Measurements from ENCODE around the gene USH2A. TPM values are rescaled to one million over a fixed set of nuclear protein-coding genes. Genes with fewer than 3 reads are reported as not detected.

The USH2A gene, protein sequence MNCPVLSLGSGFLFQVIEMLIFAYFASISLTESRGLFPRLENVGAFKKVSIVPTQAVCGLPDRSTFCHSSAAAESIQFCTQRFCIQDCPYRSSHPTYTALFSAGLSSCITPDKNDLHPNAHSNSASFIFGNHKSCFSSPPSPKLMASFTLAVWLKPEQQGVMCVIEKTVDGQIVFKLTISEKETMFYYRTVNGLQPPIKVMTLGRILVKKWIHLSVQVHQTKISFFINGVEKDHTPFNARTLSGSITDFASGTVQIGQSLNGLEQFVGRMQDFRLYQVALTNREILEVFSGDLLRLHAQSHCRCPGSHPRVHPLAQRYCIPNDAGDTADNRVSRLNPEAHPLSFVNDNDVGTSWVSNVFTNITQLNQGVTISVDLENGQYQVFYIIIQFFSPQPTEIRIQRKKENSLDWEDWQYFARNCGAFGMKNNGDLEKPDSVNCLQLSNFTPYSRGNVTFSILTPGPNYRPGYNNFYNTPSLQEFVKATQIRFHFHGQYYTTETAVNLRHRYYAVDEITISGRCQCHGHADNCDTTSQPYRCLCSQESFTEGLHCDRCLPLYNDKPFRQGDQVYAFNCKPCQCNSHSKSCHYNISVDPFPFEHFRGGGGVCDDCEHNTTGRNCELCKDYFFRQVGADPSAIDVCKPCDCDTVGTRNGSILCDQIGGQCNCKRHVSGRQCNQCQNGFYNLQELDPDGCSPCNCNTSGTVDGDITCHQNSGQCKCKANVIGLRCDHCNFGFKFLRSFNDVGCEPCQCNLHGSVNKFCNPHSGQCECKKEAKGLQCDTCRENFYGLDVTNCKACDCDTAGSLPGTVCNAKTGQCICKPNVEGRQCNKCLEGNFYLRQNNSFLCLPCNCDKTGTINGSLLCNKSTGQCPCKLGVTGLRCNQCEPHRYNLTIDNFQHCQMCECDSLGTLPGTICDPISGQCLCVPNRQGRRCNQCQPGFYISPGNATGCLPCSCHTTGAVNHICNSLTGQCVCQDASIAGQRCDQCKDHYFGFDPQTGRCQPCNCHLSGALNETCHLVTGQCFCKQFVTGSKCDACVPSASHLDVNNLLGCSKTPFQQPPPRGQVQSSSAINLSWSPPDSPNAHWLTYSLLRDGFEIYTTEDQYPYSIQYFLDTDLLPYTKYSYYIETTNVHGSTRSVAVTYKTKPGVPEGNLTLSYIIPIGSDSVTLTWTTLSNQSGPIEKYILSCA (N-terminal part only)
- not detected for total RNA-seq

DNA sequence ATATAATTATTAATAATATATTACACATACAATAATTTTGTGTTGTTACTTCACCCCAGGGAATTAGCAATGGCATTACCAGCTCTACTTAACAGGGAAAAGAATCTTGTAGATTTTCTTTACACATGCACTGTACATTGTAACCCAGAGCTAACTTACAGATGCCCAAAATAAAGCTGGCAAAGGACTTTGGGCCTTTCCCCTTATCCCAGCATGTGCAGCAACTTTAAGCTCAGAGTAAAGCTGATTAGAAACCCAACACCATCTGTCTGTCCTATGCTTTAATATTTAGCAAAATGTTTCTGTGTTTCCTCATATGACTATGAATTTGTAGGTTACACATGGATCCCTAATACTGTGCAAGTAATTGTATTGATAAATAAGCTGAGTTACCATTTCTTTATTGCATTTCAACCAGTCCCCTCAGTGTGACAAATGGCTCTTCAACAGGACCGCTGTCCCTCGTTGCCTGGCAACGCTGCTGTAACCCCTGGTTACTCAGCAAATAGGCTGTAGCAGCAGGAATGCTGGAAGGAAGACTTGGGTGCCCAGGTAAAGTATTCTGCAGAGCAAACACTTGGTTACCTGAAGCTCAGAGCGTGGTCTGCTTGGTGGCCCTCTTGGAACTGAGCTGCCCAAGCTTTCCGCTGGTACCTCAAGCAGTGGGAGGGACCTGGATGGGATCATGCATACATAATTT is at the start of gene USH2A:
Gene USH2A (minus strand): TSS at position 628 of the 700 bp plus-strand sequence. CDS start 1,112 bp downstream, outside the sequence.
- ATAC-seq (no peak), DNase-seq (no peak)
- TF ChIP-seq, protein P1, sequence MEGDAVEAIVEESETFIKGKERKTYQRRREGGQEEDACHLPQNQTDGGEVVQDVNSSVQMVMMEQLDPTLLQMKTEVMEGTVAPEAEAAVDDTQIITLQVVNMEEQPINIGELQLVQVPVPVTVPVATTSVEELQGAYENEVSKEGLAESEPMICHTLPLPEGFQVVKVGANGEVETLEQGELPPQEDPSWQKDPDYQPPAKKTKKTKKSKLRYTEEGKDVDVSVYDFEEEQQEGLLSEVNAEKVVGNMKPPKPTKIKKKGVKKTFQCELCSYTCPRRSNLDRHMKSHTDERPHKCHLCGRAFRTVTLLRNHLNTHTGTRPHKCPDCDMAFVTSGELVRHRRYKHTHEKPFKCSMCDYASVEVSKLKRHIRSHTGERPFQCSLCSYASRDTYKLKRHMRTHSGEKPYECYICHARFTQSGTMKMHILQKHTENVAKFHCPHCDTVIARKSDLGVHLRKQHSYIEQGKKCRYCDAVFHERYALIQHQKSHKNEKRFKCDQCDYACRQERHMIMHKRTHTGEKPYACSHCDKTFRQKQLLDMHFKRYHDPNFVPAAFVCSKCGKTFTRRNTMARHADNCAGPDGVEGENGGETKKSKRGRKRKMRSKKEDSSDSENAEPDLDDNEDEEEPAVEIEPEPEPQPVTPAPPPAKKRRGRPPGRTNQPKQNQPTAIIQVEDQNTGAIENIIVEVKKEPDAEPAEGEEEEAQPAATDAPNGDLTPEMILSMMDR (IDR thresholded peaks at IDR 0.05) = no peak
- peaks cover 3% of the 10 kb centered on the region for H3K9me3 Mint-ChIP-seq
- no peak within 1 kb of the TSS for H3K27ac Mint-ChIP-seq
- ChIA-PET CTCF (no interaction called here), POLR2A (no interaction called here)
- no peaks in the 10 kb centered on the region for H3K4me1 Mint-ChIP-seq (ENCODE audit: low read depth)
- intact Hi-C loops (cut with micrococcal nuclease) = no loop called here
- no peaks in the 10 kb centered on the region for H3K36me3 Mint-ChIP-seq (ENCODE audit: low read depth)
- H3K27me3 Mint-ChIP-seq = no peaks in the 10 kb centered on the region
- H3K4me3 Mint-ChIP-seq = no peak within 1 kb of the TSS

DNA sequence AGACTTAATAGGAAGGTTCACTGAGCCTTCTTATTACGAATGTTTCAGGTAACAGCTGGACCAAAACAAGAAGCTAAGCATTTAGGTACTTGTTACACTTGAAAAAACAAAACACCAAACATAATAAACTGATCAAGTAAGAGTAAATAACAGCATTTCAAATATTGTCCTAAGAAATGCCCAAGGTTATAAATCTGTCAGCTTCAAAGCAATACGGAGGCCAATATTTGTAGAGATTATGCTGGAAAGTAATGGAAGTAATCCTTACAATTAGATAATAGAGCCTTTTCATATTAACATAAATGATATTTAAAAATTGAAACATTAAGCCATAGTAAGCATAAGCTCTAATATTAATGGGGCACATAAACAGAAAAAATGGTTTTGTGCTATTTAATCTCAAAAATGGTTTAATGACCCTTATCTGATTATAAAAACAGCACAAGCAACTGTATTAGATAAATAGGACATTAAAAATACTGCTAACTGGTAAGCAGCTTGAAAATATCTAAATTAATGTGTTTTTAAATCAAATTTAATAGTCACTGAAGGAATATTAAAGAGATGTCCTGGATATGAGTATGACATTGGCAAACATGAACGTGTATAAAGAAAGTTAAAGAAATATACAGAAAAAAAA is 43.0 kb upstream of the USH2A start:
- no peak for ATAC-seq
- intact Hi-C loops (cut with micrococcal nuclease) = no loop called here
- Mint-ChIP-seq H3K27ac (no peak overlapping the region), H3K4me1 (ENCODE audit: low read depth) (no peaks in the 10 kb centered on the region), H3K9me3 (no peaks in the 10 kb centered on the region), H3K36me3 (ENCODE audit: low read depth) (no peaks in the 10 kb centered on the region), H3K27me3 (no peaks in the 10 kb centered on the region), H3K4me3 (no peak overlapping the region)
- ChIA-PET CTCF (no interaction called here), POLR2A (interaction anchor here (0.6 kb wide), 1 partner anchor 48 kb away, joined by 3 read pairs; no protein-coding TSS in a partner anchor)
- TF ChIP-seq, protein P1 (IDR thresholded peaks at IDR 0.05) = no peak
- DNase-seq = no peak

DNA sequence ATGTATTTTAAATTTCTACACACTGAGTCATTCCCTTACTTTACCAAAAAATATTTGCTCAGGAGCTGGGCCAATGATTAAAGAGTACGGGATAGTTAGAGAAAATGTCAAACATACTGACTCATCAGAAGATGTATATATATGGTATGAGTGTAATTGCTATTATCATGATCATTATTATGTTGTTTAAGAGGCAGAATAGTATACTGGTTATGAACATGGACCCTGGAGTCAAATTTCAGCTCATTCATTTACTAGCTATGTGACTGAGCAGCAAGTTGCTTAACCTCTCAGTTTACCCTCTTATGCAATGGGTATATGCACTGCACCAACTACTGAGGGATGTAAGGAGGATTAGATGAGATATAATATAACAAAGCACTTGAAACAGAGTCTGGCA is 41.2 kb upstream of the USH2A start:
- CTCF ChIA-PET = no interaction called here
- Mint-ChIP-seq H3K4me1 (ENCODE audit: low read depth) (no peaks in the 10 kb centered on the region), H3K4me3 (no peak overlapping the region), H3K27ac (no peak overlapping the region), H3K36me3 (ENCODE audit: low read depth) (no peaks in the 10 kb centered on the region), H3K27me3 (no peaks in the 10 kb centered on the region), H3K9me3 (no peaks in the 10 kb centered on the region)
- POLR2A ChIA-PET = interaction anchor here (0.6 kb wide), 1 partner anchor 347 kb away, joined by 3 read pairs; no protein-coding TSS in a partner anchor
- intact Hi-C loops (cut with micrococcal nuclease) = no loop called here
- ATAC-seq (no peak), DNase-seq (no peak)
- TF ChIP-seq, protein P1 (IDR thresholded peaks at IDR 0.05) = no peak

DNA sequence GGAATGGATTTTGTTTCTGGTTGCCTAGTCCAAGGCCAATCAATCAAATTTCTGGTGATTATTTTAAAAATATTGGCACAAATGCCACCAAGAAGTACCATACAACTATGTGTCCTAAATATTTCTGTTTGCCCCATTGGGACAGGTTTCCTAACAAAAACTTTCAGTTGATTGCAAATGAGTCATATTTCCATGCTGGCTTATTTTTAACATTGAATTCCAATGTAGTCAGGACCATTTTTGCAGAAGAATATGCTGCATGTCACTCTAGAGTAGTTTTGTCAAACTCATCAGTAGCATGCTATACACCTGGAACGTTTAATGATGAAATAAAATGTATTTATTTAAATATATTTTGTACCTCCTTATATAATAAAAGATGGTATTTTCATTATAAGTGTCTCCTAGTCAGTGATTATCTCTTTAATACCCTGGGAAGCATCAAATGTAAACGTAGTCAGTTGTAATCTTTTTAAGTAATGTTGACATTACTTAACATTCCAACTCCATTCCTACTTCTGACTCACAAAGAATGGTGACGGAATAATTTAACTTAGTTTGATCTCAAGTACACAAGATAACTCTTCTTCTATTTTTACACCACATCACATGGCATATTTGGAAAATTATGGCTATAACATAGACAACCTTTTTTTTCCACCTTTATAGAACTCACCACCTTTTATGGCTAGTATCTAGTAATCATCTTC is 39.0 kb upstream of the USH2A start:
- Mint-ChIP-seq H3K27ac (no peak overlapping the region), H3K9me3 (no peaks in the 10 kb centered on the region), H3K27me3 (no peaks in the 10 kb centered on the region), H3K36me3 (ENCODE audit: low read depth) (no peaks in the 10 kb centered on the region), H3K4me3 (no peak overlapping the region), H3K4me1 (ENCODE audit: low read depth) (no peaks in the 10 kb centered on the region)
- ATAC-seq (no peak), DNase-seq (no peak)
- intact Hi-C loops (cut with micrococcal nuclease) = no loop called here
- TF ChIP-seq, protein P1 (IDR thresholded peaks at IDR 0.05) = no peak
- CTCF ChIA-PET = no interaction called here
- POLR2A ChIA-PET = no interaction called here
